Nephron progenitor cell (in vitro differentiated cells): ENCODE data around the gene AOX1.
"Not testable (repeated sequence)": the region's sequence is repeated elsewhere in the genome, so short reads cannot be mapped to it uniquely, and the experiment has no call there.

Source experiments
- DNase-seq: peaks from one replicate; pipeline ENCODE4 v3.0.0; 2021
- H3K27ac Mint-ChIP-seq: 2 replicates; pipeline ENCODE4 v1.8.0; 2021; ENCODE audit warnings: mild to moderate bottlenecking, moderate library complexity, mixed read lengths
- H3K27me3 Mint-ChIP-seq: 2 replicates; pipeline ENCODE4 v1.8.0; 2021; ENCODE audit warnings: mild to moderate bottlenecking, low read depth, mixed read lengths; ENCODE audit not compliant: poor library complexity
- H3K36me3 Mint-ChIP-seq: 2 replicates; pipeline ENCODE4 v1.8.0; 2021; ENCODE audit warnings: low read depth, mixed read lengths
- H3K4me1 Mint-ChIP-seq: 2 replicates; pipeline ENCODE4 v1.8.0; 2021; ENCODE audit warnings: mixed read lengths
- H3K4me3 Mint-ChIP-seq: 2 replicates; pipeline ENCODE4 v1.8.0; 2021; ENCODE audit warnings: mild to moderate bottlenecking, moderate library complexity, mixed read lengths
- H3K9me3 Mint-ChIP-seq: 2 replicates; pipeline ENCODE4 v1.8.0; 2021; ENCODE audit warnings: mild to moderate bottlenecking, moderate library complexity, mixed read lengths
- CTCF ChIP-seq: fragments of 200-600 bp; sonication (generic); IDR thresholded peaks from 2 replicates; pipeline ENCODE4 v1.5.0; 2021; ENCODE audit warnings: antibody characterized with exemption

AOX1 gene

GRCh38 chr2:200585730-200586643 lies at the start of gene AOX1:
Gene AOX1, plus strand, starts transcription at chr2:200586014. Its CDS starts 95 bp downstream, at chr2:200586109.
- no peak within 1 kb of the TSS for H3K27ac Mint-ChIP-seq
- H3K27me3 Mint-ChIP-seq, result peaks cover 42% of the 10 kb centered on the region
- no peak for TF ChIP-seq CTCF
- peak within 1 kb of the TSS; percentile 88 for H3K4me3 Mint-ChIP-seq
- DNase-seq, result peak; percentile 57
- H3K9me3 Mint-ChIP-seq, result no peaks in the 10 kb centered on the region
- H3K36me3 Mint-ChIP-seq, result no peaks in the 10 kb centered on the region
- H3K4me1 Mint-ChIP-seq, result peaks cover 9% of the 10 kb centered on the region

GRCh38 chr2:200538139-200538538 lies 47.7 kb upstream of the AOX1 start:
- peaks cover 44% of the 10 kb centered on the region for H3K36me3 Mint-ChIP-seq
- H3K4me1 Mint-ChIP-seq, result no peaks in the 10 kb centered on the region
- no peaks in the 10 kb centered on the region for H3K9me3 Mint-ChIP-seq
- no peak overlapping the region for H3K4me3 Mint-ChIP-seq
- TF ChIP-seq CTCF, result no peak
- H3K27me3 Mint-ChIP-seq, result no peaks in the 10 kb centered on the region
- DNase-seq, result no peak
- H3K27ac Mint-ChIP-seq, result no peak overlapping the region

GRCh38 chr2:200540793-200541192 lies 45.0 kb upstream of the AOX1 start:
- DNase-seq, result no peak
- peaks cover 2% of the 10 kb centered on the region for H3K27me3 Mint-ChIP-seq
- H3K4me1 Mint-ChIP-seq, result no peaks in the 10 kb centered on the region
- H3K36me3 Mint-ChIP-seq, result peaks cover 71% of the 10 kb centered on the region
- no peak overlapping the region for H3K27ac Mint-ChIP-seq
- TF ChIP-seq CTCF, result no peak
- H3K9me3 Mint-ChIP-seq, result peaks cover 7% of the 10 kb centered on the region
- no peak overlapping the region for H3K4me3 Mint-ChIP-seq

- not testable (repeated sequence) for H3K4me3 Mint-ChIP-seq, H3K27ac Mint-ChIP-seq, H3K27me3 Mint-ChIP-seq, H3K4me1 Mint-ChIP-seq, DNase-seq
- H3K36me3 Mint-ChIP-seq, result peaks cover 76% of the 10 kb centered on the region
- H3K9me3 Mint-ChIP-seq, result peaks cover 62% of the 10 kb centered on the region
Observed at GRCh38 chr2:200566596-200566995, 19.2 kb upstream of the AOX1 start.

- Mint-ChIP-seq H3K36me3 (peaks cover 64% of the 10 kb centered on the region), H3K9me3 (peaks cover 51% of the 10 kb centered on the region), H3K27ac (no peak overlapping the region), H3K4me3 (no peak overlapping the region), H3K4me1 (no peaks in the 10 kb centered on the region), H3K27me3 (no peaks in the 10 kb centered on the region)
- DNase-seq, result no peak
- TF ChIP-seq CTCF, result no peak
Observed at GRCh38 chr2:200567932-200568331, 17.9 kb upstream of the AOX1 start.

GRCh38 chr2:200575957-200576356 lies 9.9 kb upstream of the AOX1 start:
- TF ChIP-seq CTCF, result no peak
- Mint-ChIP-seq H3K27ac (no peak overlapping the region), H3K9me3 (no peaks in the 10 kb centered on the region), H3K4me3 (no peak overlapping the region), H3K4me1 (no peaks in the 10 kb centered on the region), H3K36me3 (peaks cover 45% of the 10 kb centered on the region), H3K27me3 (no peaks in the 10 kb centered on the region)
- DNase-seq, result no peak
